ENCODE measurements around the gene CAPZB. TPM values are rescaled to one million over a fixed set of nuclear protein-coding genes. Genes with fewer than 3 reads are reported as not detected.
A peak's percentile ranks its signal among the peaks of the same experiment; 100 is the strongest.

Gene CAPZB
- total RNA-seq, 4 donors from 2014 or later, result 84.7 to 124 (median 103) TPM

- DNase-seq (ENCODE audit: low spot score in 2 of 2), result no peak
- 66 to 67% methylated on average over 8 of the region's 8 CpGs for WGBS, 2 donors
- TF ChIP-seq CTCF (IDR thresholded peaks at IDR 0.05), result no peak
- TF ChIP-seq POLR2A (IDR thresholded peaks at IDR 0.05), result no peak
- no peak overlapping the region for H3K4me3 ChIP-seq (ENCODE audit: low read depth, poor library complexity, severe bottlenecking)
- intact Hi-C loops (cut with DNase I; ENCODE audit: low total_unique reads), result loop anchor here (5.0 kb wide), 1 partner anchor 302 kb away; no protein-coding TSS in a partner anchor
Observed at GRCh38 chr1:19345391-19345790, 139.9 kb downstream of the CAPZB start.

DNA sequence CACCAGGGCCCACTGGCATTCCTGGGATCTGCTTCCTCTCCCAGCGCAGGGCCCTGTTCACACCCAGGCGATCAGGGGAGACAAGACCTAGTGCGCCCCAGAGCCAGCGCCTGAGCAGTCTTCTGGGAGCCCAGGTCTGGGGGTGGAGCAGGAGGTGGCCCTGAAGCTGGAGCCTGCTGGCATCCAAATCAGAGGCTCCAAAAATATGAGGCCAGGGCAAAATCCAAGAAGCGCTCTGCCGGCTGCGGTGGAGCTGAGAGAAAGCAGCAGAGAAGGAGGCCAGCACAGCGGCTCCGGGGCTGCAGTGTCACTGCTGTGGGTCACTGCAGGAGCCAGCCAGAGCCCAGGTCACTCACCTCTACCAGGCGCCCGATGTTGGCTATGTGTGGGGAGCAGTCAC is 140.5 kb downstream of the CAPZB start:
- H3K4me3 ChIP-seq (ENCODE audit: low read depth, poor library complexity, severe bottlenecking), result no peak overlapping the region
- TF ChIP-seq CTCF (IDR thresholded peaks at IDR 0.05) (no peak), POLR2A (IDR thresholded peaks at IDR 0.05) (no peak)
- no peak for DNase-seq (ENCODE audit: low spot score in 2 of 2)
- 56 to 76% methylated on average over 8 to 9 of the region's 11 CpGs for WGBS, 2 donors
- intact Hi-C loops (cut with DNase I; ENCODE audit: low total_unique reads), result loop anchor here (5.0 kb wide), 2 partner anchors 302 to 357 kb away; no protein-coding TSS in a partner anchor

GRCh38 chr1:19344372-19344810 is 140.9 kb downstream of the CAPZB start:
- TF ChIP-seq POLR2A (IDR thresholded peaks at IDR 0.05) (no peak), CTCF (IDR thresholded peaks at IDR 0.05) (peak in 1 of 3 donors; percentile 61)
- intact Hi-C loops (cut with DNase I; ENCODE audit: low total_unique reads), result loop anchor here (5.0 kb wide), 1 partner anchor 358 kb away; no protein-coding TSS in a partner anchor
- WGBS, 2 donors, result 35 to 47% methylated on average over 8 to 10 of the region's 12 CpGs
- DNase-seq (ENCODE audit: low spot score in 2 of 2), result peak in 1 of 2 donors; percentile 91
- no peak overlapping the region for H3K4me3 ChIP-seq (ENCODE audit: low read depth, poor library complexity, severe bottlenecking)

DNA sequence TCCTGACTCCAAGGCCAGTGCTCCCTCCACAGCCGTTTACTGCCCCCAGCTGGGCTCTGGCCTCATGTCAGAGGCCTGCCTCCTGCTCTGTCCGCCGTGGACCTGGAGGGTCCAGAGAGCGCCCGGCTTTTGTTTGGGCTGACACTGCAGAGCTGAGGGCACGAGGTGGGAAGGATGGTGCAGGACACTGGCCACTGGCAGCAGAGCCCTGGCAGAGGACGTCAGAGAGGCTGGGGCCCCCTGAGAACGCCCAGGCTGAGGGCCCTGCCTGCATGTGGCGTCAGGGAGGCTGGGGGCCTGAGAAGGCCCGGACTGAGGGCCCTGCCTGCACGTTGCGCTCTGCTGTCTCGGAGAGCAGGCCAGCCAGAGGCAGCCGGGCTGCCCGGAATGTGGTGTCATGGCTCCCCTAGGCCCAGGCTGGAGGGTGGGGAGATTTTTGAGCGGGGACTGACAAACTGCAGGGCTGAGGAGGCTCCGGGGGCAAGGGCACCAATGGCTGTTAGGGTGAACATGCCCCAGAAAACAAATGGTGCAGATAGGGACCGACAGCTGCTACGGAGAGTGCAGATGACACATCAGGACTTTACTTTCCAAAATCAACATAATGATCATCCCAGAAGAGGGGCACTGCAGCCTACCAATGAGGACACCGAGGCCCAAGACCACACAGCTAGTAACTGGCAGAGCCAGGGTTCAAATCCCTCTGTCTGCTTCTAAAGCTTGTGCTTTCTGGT is 141.6 kb downstream of the CAPZB start:
- no peak for TF ChIP-seq CTCF (IDR thresholded peaks at IDR 0.05)
- TF ChIP-seq POLR2A (IDR thresholded peaks at IDR 0.05), result no peak
- 84 to 92% methylated on average over 20 of the region's 20 CpGs for WGBS, 2 donors
- intact Hi-C loops (cut with DNase I; ENCODE audit: low total_unique reads), result loop anchor here (5.0 kb wide), 1 partner anchor 359 kb away; no protein-coding TSS in a partner anchor
- H3K4me3 ChIP-seq (ENCODE audit: low read depth, poor library complexity, severe bottlenecking), result no peak overlapping the region
- no peak for DNase-seq (ENCODE audit: low spot score in 2 of 2)

DNA sequence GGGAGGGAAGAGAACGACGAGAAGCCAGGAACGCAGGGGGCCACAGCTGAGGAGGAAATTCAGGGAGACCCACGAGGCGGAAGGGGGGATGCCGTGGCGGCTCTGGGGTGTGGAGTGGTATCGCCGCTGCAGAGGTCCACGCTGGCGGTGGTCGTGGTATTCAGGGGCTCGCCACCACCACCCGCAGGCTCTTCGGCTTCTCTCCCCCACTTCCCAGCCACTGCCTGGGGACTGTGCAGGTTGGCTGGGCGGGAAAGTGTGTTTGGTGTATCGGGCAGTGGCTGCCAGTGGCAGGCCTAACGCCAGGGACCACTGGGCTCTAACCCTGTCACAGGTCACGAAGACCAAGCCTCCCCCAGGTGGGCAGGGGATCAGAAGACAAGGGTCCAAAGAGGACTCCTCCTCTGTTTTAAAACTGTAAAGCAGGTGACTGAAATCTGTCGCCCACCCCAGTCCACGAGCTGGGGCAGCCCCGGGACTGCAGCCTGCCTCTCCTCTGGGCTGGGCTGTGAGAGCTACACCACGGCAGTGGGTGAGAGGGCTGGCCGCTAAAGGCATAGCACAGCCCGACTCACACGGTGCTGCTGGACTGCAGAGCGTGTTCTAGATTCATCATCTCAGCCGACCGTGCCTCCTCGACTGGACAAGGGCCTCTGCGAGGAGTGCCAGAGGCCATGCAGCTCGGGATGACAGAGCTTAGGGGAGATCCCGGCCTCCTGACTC is 142.3 kb downstream of the CAPZB start:
- intact Hi-C loops (cut with DNase I; ENCODE audit: low total_unique reads), result loop anchor here (5.0 kb wide), 1 partner anchor 359 kb away; no protein-coding TSS in a partner anchor
- no peak overlapping the region for H3K4me3 ChIP-seq (ENCODE audit: low read depth, poor library complexity, severe bottlenecking)
- no peak for TF ChIP-seq POLR2A (IDR thresholded peaks at IDR 0.05)
- TF ChIP-seq CTCF (IDR thresholded peaks at IDR 0.05), result no peak
- WGBS, 2 donors, result 80 to 82% methylated on average over 29 to 33 of the region's 33 CpGs
- DNase-seq (ENCODE audit: low spot score in 2 of 2), result no peak

Measured in lower leg skin (tissue), 4 donors.